GM12878 (cell line): ENCODE results near the gene RPS2. TPM values are rescaled to one million over a fixed set of nuclear protein-coding genes. Genes with fewer than 3 reads are reported as not detected.

Source experiments
- ATAC-seq: fragments of 200-7000 bp; cut with Tn5 transposase; 3 replicates; pipeline ENCODE4 v1.9.1; 2020; ENCODE audit warnings: mild to moderate bottlenecking, moderate library complexity
- BruUV-seq: library from RNA; stranded (reverse); fragments of 400-500 nt; replicated peaks from 2 replicates; lab custom pipeline; 2021; lab: Mats Ljungman, UMichigan
- CTCF ChIA-PET: fragments of 300-600 bp; sonication (Branson Sonifier 250); formaldehyde crosslinking; extraction: SDS; loops from one replicate; lab custom pipeline; 2021; ENCODE audit warnings: inconsistent platforms; lab: Yijun Ruan, JAX
- POLR2A ChIA-PET: fragments of 350-600 bp; formaldehyde crosslinking; extraction: SDS; loops from one replicate; lab custom pipeline; 2021; ENCODE audit warnings: inconsistent platforms; lab: Charles Lee
- RAD21 ChIA-PET: fragments of 300-600 bp; sonication (Branson Sonifier 250); formaldehyde crosslinking; loops from one replicate; lab custom pipeline; 2023; ENCODE audit warnings: antibody characterized with exemption; ENCODE audit not compliant: unreplicated experiment; lab: Charles Lee
- SMC1A ChIA-PET: fragments of 300-600 bp; sonication (Branson Sonifier 250); formaldehyde crosslinking; loops from one replicate; lab custom pipeline; 2023; ENCODE audit not compliant: unreplicated experiment, uncharacterized antibody; lab: Charles Lee
- DNase-seq: peaks from one replicate; pipeline ENCODE4 v3.0.0-alpha.2; 2011; ENCODE audit warnings: low read depth, low spot score
- FAIRE-seq: peaks from 3 replicates; lab custom pipeline; 2011; peaks lifted over from hg19 to GRCh38; lab: Jason Lieb, UNC
- H2AFZ ChIP-seq: 2 replicates; pipeline ENCODE4 v1.6.0; 2011; ENCODE audit warnings: low read depth, low read length, control low read depth; ENCODE audit not compliant: control insufficient read depth
- H3K27ac ChIP-seq: 2 replicates; pipeline ENCODE4 v1.5.1; 2011; ENCODE audit warnings: control low read depth; ENCODE audit not compliant: control insufficient read depth, insufficient read depth
- H3K27me3 ChIP-seq, 2 experiments: replicated peaks in 1 of 2; 2 replicates each; pipeline versions ENCODE4 v1.6.0 to v1.6.1; 2011; ENCODE audit warnings: low read length in 1 of 2; ENCODE audit not compliant: control insufficient read depth in 2 of 2, insufficient read depth in 2 of 2
- H3K36me3 ChIP-seq, 2 experiments: 2 replicates each; pipeline ENCODE4 v1.5.1; 2011; ENCODE audit warnings: low read length in 1 of 2; ENCODE audit not compliant: control insufficient read depth in 2 of 2, insufficient read depth in 2 of 2
- H3K4me1 ChIP-seq: 2 replicates; pipeline ENCODE4 v1.6.1; 2011; ENCODE audit warnings: mild to moderate bottlenecking, low read length, moderate library complexity, mixed read lengths; ENCODE audit not compliant: control insufficient read depth, insufficient read depth
- H3K4me2 ChIP-seq: 2 replicates; pipeline ENCODE4 v1.6.0; 2011; ENCODE audit warnings: control low read depth; ENCODE audit not compliant: control insufficient read depth, insufficient read depth
- H3K4me3 ChIP-seq: fragments of 200-600 bp; sonication (generic); 2 replicates; pipeline ENCODE4 v1.5.1; 2016
- H3K79me2 ChIP-seq: 2 replicates; pipeline ENCODE4 v1.6.0; 2011; ENCODE audit warnings: low read length; ENCODE audit not compliant: control insufficient read depth, insufficient read depth
- H3K9ac ChIP-seq: 2 replicates; pipeline ENCODE4 v1.8.0; 2011; ENCODE audit warnings: low read length, control low read depth, mixed read lengths; ENCODE audit not compliant: control insufficient read depth, insufficient read depth
- H3K9me3 ChIP-seq: replicated peaks from 3 replicates; pipeline ENCODE4 v1.5.1; 2011; ENCODE audit warnings: mild to moderate bottlenecking, low read length; ENCODE audit not compliant: control insufficient read depth, insufficient read depth
- H4K20me1 ChIP-seq: 2 replicates; pipeline ENCODE4 v1.6.0; 2011; ENCODE audit not compliant: control insufficient read depth, insufficient read depth
- CBX3 ChIP-seq: fragments of 200-600 bp; sonication (generic); IDR thresholded peaks from 2 replicates; pipeline ENCODE4 v1.6.1; 2016; ENCODE audit warnings: low read depth, borderline replicate concordance
- CBX5 ChIP-seq: sonication (generic); IDR thresholded peaks from 2 replicates; pipeline ENCODE4 v1.6.1; 2016; ENCODE audit warnings: low read depth, moderate library complexity, mild to moderate bottlenecking, inconsistent platforms
- DPF2 ChIP-seq: fragments of 450-650 bp; IDR thresholded peaks from 2 replicates; pipeline ENCODE4 v1.6.1; 2017; ENCODE audit warnings: mild to moderate bottlenecking
- EED ChIP-seq: sonication (generic); IDR thresholded peaks from 2 replicates; pipeline ENCODE4 v1.6.1; 2016; ENCODE audit warnings: antibody characterized with exemption, low read depth
- HSF1 ChIP-seq: fragments of 150-350 bp; IDR thresholded peaks from 2 replicates; pipeline ENCODE4 v1.6.1; 2014; ENCODE audit warnings: mild to moderate bottlenecking, low read depth, low read length
- IKZF1 ChIP-seq: fragments of 450-650 bp; conservative IDR thresholded peaks from 2 replicates; pipeline ENCODE4 v1.6.1; 2017; ENCODE audit warnings: antibody characterized with exemption, mild to moderate bottlenecking
- JUNB ChIP-seq: IDR thresholded peaks from 2 replicates; pipeline ENCODE4 v1.6.1; 2016; ENCODE audit warnings: antibody characterized with exemption, mild to moderate bottlenecking
- KDM1A ChIP-seq: fragments of 200-600 bp; sonication (generic); IDR thresholded peaks from 2 replicates; pipeline ENCODE4 v1.6.1; 2016; ENCODE audit warnings: borderline replicate concordance
- NR2C2 ChIP-seq: IDR thresholded peaks from 2 replicates; pipeline ENCODE4 v1.6.1; 2011; ENCODE audit warnings: borderline replicate concordance, low read depth; ENCODE audit not compliant: control insufficient read depth, insufficient read length
- RAD21 ChIP-seq: IDR thresholded peaks from 2 replicates; pipeline ENCODE4 v1.6.1; 2011; ENCODE audit warnings: mild to moderate bottlenecking, low read depth, low read length, moderate library complexity; ENCODE audit not compliant: insufficient read depth
- RELA ChIP-seq: fragments of 450-650 bp; IDR thresholded peaks from 2 replicates; pipeline ENCODE4 v1.8.0; 2014; ENCODE audit warnings: borderline replicate concordance; ENCODE audit not compliant: partially characterized antibody
- SMAD5 ChIP-seq: IDR thresholded peaks from 2 replicates; pipeline ENCODE4 v1.6.1; 2016; ENCODE audit warnings: antibody characterized with exemption, low read depth
- SUZ12 ChIP-seq: fragments of 200-600 bp; sonication (generic); IDR thresholded peaks from one replicate; pipeline ENCODE4 v1.6.1; 2018; ENCODE audit warnings: antibody characterized with exemption, mild to moderate bottlenecking; ENCODE audit not compliant: unreplicated experiment
- TCF12 ChIP-seq: IDR thresholded peaks from 2 replicates; pipeline ENCODE4 v1.6.1; 2011; ENCODE audit warnings: low read depth, mild to moderate bottlenecking, low read length
- ZNF207 ChIP-seq: fragments of 450-650 bp; IDR thresholded peaks from 2 replicates; pipeline ENCODE4 v1.6.1; 2014; ENCODE audit warnings: antibody characterized with exemption, mild to moderate bottlenecking, borderline replicate concordance
- ZZZ3 ChIP-seq: IDR thresholded peaks from 2 replicates; pipeline ENCODE4 v1.6.1; 2011; ENCODE audit warnings: low read depth; ENCODE audit not compliant: control insufficient read depth, insufficient read length
- WGBS: methylation state at CpG from one replicate; pipeline ENCODE4 v1.1.6; 2016; ENCODE audit warnings: low lambda C conversion rate; ENCODE audit not compliant: insufficient replicate concordance, insufficient coverage; ENCODE audit errors: missing lambda C conversion rate; 5-methylcytosine and 5-hydroxymethylcytosine counted together
- in situ Hi-C: fragments of 300-500 bp; cut with MboI; formaldehyde crosslinking; loops from 9 replicates; pipeline ENCODE4 v1.14.3; 2018; ENCODE audit warnings: mixed read lengths
- intact Hi-C: fragments of 100-400 bp; cut with micrococcal nuclease; formaldehyde crosslinking; loops from one replicate; pipeline ENCODE4 v1.14.2; 2022; ENCODE audit not compliant: unreplicated experiment
- polyA plus RNA-seq, 11 experiments: library from polyadenylated mRNA; depleted of rRNA in 4 of 11; unstranded in 6 of 11; stranded (reverse) in 5 of 11; fragments of >200 nt; fragmentation: Nextera tagmentation in 4 of 11; fragmentation: Illumina TruSeq in 1 of 11; extraction: Ambion mirVana in 4 of 11; extraction: Trizol in 1 of 11; gene quantifications; 1 replicate in 1 of 11; 2 replicates in 10 of 11; pipeline versions ENCODE4 v1.2.1 to v1.2.3, GENCODE V29; 2011 to 2016; ENCODE audit warnings: inconsistent platforms in 2 of 11, missing spikeins in 2 of 11, low read depth in 1 of 11
- total RNA-seq, 4 experiments: library from RNA; depleted of rRNA in 3 of 4; stranded (reverse); fragments of >200 nt in 3 of 4; fragmentation: Illumina TruSeq in 1 of 4; extraction: Trizol in 1 of 4; gene quantifications; 2 replicates each; pipeline versions ENCODE4 v1.2.1 to v1.2.3, GENCODE V29; 2013 to 2021
- TF ChIP-seq, protein P1 (sequence below): IDR thresholded peaks from 2 replicates; pipeline ENCODE4 v1.6.1; 2011; ENCODE audit warnings: mild to moderate bottlenecking, low read depth, low read length, moderate library complexity; ENCODE audit not compliant: insufficient replicate concordance

The RPS2 gene
- total and polyA plus RNA-seq, 10 of the 15 experiments (the other 5 are each of a cell fraction or from before 2014, with no cell fraction given): 1,295 to 7,121 (median 3,933) TPM

- TF ChIP-seq RELA: no peak
- TF ChIP-seq ZZZ3: no peak
- TF ChIP-seq RAD21: no peak
- TF ChIP-seq DPF2: no peak
- Histone ChIP-seq H3K27ac (no peak overlapping the region), H3K36me3 (no peaks in the 10 kb centered on the region; a peak in 1 of 4 replicates), H3K27me3 (peaks cover 3% of the 10 kb centered on the region in 2 experiments; a peak in 3 of 4 replicates), H3K4me2 (no peak overlapping the region), H3K79me2 (no peaks in the 10 kb centered on the region), H3K9me3 (no peaks in the 10 kb centered on the region), H3K4me1 (no peaks in the 10 kb centered on the region), H2AFZ (no peak overlapping the region), H3K9ac (no peak overlapping the region), H4K20me1 (no peaks in the 10 kb centered on the region), H3K4me3 (no peak overlapping the region)
- in situ Hi-C loops (no loop called here), intact Hi-C loops (no loop called here)
- POLR2A ChIA-PET: interaction anchor here (0.7 to 0.9 kb wide), 2 partner anchors 18 to 176 kb away, joined by 3 read pairs; no protein-coding TSS in a partner anchor
- SMC1A ChIA-PET: no interaction called here
- RAD21 ChIA-PET: no interaction called here
- 17% methylated on average over 8 of the region's 8 CpGs for WGBS
- DNase-seq: no peak
- FAIRE-seq: no peak
- BruUV-seq: no TSS peak
- CTCF ChIA-PET: interaction anchor here (0.7 kb wide), 1 partner anchor 1694 kb away, joined by 3 read pairs; no protein-coding TSS in a partner anchor
- no peak for ATAC-seq
These were observed 42.3 kb downstream of the RPS2 start for GRCh38 chr16:1922357-1922756.

DNA sequence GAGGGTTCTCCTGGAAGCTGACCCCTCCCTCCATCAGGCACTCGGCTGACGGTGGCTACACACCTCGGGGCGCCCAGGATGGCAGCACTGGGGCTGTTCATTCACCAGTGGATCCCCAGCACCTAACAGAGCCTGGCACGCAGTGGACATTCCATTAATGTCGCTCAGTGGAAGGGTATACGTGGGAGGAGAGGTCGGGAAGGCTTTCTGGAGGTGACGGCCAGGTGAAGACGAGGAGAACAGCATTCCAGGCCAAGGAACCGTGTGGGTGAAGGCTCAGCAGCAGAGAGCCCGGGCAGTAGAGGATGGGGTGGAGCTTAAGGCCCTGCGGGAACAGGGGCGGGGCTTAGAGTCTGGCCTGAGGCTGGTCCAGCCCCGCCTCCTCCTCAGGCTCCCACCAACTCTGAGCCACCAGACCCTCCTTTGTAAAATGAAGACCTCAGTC, 43.9 kb downstream of the RPS2 start:
- ChIA-PET CTCF (no interaction called here), RAD21 (no interaction called here), POLR2A (no interaction called here), SMC1A (interaction anchor here (0.7 kb wide), 1 partner anchor 30 kb away, joined by 3 read pairs; no protein-coding TSS in a partner anchor)
- BruUV-seq: no TSS peak
- H3K9me3 ChIP-seq: no peaks in the 10 kb centered on the region
- no peak overlapping the region for H3K4me2 ChIP-seq
- no peak overlapping the region for H3K4me3 ChIP-seq
- ATAC-seq (peak; percentile 92), DNase-seq (no peak), FAIRE-seq (no peak)
- H3K4me1 ChIP-seq: no peaks in the 10 kb centered on the region
- no peaks in the 10 kb centered on the region; a peak in 1 of 4 replicates for H3K36me3 ChIP-seq
- H3K9ac ChIP-seq: no peak overlapping the region
- intact Hi-C loops: no loop called here
- H3K27ac ChIP-seq: no peak overlapping the region
- 20% methylated on average over 15 of the region's 15 CpGs for WGBS
- H2AFZ ChIP-seq: no peak overlapping the region
- in situ Hi-C loops: no loop called here
- H3K27me3 ChIP-seq: peaks cover 6% of the 10 kb centered on the region in 2 experiments; a peak in 3 of 4 replicates
- H3K79me2 ChIP-seq: no peaks in the 10 kb centered on the region
- H4K20me1 ChIP-seq: no peaks in the 10 kb centered on the region
- TF ChIP-seq, protein P1, sequence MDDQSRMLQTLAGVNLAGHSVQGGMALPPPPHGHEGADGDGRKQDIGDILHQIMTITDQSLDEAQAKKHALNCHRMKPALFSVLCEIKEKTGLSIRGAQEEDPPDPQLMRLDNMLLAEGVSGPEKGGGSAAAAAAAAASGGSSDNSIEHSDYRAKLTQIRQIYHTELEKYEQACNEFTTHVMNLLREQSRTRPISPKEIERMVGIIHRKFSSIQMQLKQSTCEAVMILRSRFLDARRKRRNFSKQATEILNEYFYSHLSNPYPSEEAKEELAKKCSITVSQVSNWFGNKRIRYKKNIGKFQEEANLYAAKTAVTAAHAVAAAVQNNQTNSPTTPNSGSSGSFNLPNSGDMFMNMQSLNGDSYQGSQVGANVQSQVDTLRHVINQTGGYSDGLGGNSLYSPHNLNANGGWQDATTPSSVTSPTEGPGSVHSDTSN: no peak
- TF ChIP-seq IKZF1: no peak
- TF ChIP-seq TCF12: no peak
- no peak for TF ChIP-seq EED
- TF ChIP-seq NR2C2: no peak
- TF ChIP-seq ZNF207: no peak
- TF ChIP-seq KDM1A: no peak
- no peak for TF ChIP-seq SMAD5
- TF ChIP-seq HSF1: no peak
- TF ChIP-seq JUNB: no peak
- TF ChIP-seq CBX5: no peak
- TF ChIP-seq SUZ12: no peak
- no peak for TF ChIP-seq CBX3
